Activated CD4-positive, alpha-beta T cell treated with anti-CD3 and anti-CD28 coated beads for 48 hours (primary cell): ENCODE measurements around the gene USP8.
"Not testable (repeated sequence)": the region's sequence is repeated elsewhere in the genome, so short reads cannot be mapped to it uniquely, and the experiment has no call there.

Source experiments
- DNase-seq: peaks from one replicate; pipeline ENCODE4 v3.0.0-alpha.2; 2020

USP8 gene

DNA sequence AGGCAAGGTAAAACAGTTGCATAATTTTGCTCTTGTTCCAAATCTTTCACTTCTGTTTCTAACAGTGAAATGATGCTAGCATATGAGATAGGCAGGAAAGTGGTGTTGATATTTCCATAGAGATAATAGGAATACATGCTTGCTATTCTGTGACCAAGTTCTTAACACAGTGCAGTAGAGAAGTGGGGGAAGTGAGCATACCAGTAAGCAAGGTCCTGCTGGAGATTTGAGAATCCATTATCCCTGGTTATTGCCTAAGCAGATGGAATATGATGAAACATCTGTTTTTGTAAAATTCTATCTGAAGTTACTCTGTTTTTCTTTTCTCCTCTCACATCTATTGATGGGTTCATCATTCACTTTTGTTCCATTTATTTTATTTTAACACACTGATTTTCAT lies 28.7 kb downstream of the USP8 start:
- DNase-seq: no peak

DNA sequence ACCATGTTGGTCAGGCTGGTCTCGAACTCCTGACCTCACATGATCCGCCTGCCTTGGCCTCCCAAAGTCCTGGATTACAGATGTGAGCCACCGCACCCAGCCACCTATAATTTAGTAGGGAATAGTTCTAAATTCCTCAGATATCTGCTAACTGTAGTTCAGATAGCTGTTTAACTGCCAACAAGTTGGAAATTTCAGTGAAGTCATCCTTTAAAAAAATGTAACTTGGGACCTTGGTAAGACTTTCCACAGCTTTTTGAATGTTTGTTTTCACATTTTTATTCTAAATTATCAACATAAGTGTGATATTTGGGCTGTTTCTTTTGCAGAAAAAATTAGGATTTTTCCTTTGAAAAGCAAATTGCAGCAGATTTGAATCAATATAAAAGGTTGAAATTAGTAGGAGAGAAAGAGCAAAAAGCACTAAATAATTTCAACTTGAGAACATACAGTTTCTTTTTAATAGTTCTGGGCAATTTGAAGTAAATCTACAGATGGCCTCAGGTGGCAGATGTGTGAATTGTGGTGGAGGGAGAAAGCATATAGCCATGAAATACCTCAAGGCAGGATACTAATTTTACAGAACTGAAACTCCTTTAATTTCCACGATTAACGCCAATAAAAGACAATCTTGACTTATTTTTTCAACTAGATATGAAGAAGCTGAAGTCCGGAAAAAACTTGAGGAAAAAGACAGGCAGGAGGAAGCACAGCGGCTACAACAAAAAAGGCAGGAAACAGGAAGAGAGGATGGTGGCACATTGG lies 34.3 kb downstream of the USP8 start:
- no peak for DNase-seq

- no peak for DNase-seq
Observed at GRCh38 chr15:50463423-50464358, 39.5 kb downstream of the USP8 start.

GRCh38 chr15:50471072-50471471 lies 46.9 kb downstream of the USP8 start:
- no peak for DNase-seq

- no peak for DNase-seq
Observed at GRCh38 chr15:50476143-50476542, 51.9 kb downstream of the USP8 start.

- no peak for DNase-seq
Observed at GRCh38 chr15:50484781-50485180, 60.6 kb downstream of the USP8 start.

DNA sequence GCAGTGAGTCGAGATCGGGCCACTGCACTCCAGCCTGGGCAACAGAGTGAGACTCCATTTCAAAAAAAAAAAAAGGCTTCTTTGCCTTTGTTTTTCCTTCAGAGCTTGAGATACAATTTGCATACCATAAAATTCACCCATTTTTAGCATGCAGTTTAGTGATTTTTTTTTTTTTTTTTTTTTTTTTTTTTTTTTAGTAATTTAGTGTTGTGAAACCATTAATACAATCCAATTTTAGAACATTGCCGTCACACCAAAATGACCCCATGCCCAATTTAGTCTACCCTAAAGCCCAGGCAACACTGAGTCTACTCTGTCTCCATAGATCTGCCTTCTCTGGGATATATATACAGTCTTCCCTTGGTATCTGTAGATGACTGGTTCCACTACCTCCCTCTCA lies 61.2 kb downstream of the USP8 start:
- DNase-seq: no peak

GRCh38 chr15:50487287-50487686 lies 63.1 kb downstream of the USP8 start:
- DNase-seq: peak; percentile 31

- DNase-seq: no peak
Observed at GRCh38 chr15:50493625-50494024, 69.4 kb downstream of the USP8 start.

GRCh38 chr15:50494547-50494946 lies 70.3 kb downstream of the USP8 start:
- not testable (repeated sequence) for DNase-seq

GRCh38 chr15:50496692-50497091 lies 72.5 kb downstream of the USP8 start:
- no peak for DNase-seq

DNA sequence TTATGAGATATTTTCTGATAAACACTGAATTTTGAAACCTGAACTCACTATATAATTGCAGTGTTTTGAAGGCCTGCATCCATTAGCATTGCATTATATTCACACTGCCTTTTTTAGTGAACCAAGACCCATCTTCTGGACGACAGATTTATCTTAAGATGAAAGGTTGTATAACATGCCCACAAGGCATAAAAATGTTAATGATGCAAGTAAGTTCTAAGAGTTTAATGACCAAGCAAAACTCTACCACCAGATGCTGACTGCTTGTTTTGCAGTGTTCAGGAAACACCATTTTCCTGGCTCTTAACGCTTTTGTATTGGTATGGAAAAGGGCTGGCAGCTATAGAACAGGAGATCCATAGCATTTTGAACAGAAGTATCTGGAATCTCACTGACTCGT lies 76.1 kb downstream of the USP8 start:
- DNase-seq: no peak

DNA sequence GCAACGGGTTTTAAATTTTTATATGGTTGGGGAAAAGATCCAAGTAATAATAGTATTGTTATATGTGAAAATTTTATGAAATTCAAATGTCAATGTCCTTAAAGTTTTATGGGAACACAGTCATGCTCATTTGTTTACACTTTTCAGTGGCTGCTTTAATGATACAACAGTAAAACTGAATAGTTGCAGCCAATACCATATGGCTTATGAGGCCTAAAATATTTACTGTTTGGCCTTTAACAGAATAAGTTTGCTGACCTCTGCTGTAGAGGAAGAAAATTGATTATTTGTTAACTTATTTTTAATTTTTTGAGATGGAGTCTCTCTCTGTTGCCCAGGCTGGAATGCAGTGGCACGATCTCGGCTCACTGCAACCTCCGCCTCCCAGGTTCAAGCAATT lies 77.6 kb downstream of the USP8 start:
- no peak for DNase-seq

DNA sequence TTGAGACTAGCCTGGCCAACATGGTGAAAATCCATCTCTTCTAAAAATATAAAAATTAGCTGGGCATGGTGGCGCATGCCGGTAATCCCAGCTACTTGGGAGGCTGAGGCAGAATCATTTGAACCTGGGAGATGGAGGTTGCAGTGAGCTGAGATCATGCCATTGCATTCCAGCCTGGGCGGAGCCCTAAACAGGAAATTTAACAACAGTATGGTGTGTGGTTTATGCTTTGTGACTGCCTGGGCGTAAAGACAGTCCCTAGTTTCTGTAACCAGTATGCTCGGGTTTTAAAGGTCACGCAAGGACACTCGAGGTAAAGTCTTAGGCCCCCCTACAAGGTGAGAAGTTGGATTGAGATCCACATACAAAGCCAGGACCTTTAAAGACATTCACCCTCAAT lies 78.9 kb downstream of the USP8 start:
- no peak for DNase-seq

GRCh38 chr15:50505656-50506055 lies 81.5 kb downstream of the USP8 start:
- not testable (repeated sequence) for DNase-seq

DNA sequence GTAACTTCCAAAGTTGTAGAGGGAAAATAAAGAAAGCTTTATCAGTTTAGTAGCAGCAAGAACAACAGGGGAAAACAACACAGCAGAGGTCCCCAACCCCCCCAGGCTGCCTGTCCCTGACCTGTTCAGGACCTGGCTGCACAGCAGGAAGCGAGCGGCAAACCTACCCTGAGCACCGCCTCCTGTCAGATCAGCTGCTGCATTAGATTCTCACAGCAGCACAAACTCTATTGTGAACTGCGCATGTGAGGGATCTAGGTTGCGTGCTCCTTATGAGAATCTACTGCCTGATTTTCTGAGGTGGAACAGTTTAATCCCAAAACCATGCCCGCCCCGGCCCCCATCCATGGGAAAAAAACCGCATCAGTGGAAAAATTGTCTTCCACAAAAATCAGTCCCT lies 81.9 kb downstream of the USP8 start:
- no peak for DNase-seq

GRCh38 chr15:50513001-50513400 lies 88.8 kb downstream of the USP8 start:
- no peak for DNase-seq

GRCh38 chr15:50519740-50520425 lies 95.7 kb downstream of the USP8 start:
- DNase-seq: no peak

GRCh38 chr15:50523851-50524251 lies 99.6 kb downstream of the USP8 start:
- DNase-seq: no peak

DNA sequence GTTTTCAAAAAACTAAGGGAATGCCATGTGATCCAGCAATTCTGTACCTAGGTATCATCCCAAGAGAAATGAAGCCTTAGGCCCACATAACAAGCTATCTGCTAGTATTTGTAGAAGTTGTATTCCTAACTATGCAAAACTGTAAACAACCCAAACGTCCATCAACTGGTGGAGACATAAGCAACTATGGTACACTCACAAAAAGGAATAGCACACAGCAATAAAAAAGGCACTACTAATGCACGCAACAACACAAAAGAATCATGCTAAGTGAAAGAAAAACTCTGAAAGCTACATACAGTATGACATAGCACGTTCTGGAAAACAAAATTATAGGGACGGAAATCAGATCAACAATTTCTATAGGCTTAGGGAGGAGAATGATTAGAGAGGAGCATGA lies 107.0 kb downstream of the USP8 start:
- DNase-seq: no peak

GRCh38 chr15:50531766-50532165 lies 107.6 kb downstream of the USP8 start:
- no peak for DNase-seq

DNA sequence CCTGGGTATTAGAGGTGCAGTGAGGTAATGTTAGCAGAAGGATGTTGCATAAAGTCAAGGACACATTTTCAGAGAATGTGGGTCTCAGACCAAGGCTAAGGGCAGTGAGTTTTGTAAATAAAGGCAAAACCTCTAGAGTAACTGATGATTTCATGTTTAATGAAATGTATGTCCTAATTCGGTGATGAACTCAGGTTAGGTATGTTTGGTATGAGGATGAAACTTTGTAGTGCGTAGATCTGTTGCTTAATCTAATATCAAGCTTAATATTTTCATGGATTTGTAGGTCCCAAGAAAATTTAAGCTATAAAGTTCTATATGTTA lies 118.6 kb downstream of the USP8 start:
- no peak for DNase-seq

GRCh38 chr15:50543556-50543955 lies 119.4 kb downstream of the USP8 start:
- no peak for DNase-seq

DNA sequence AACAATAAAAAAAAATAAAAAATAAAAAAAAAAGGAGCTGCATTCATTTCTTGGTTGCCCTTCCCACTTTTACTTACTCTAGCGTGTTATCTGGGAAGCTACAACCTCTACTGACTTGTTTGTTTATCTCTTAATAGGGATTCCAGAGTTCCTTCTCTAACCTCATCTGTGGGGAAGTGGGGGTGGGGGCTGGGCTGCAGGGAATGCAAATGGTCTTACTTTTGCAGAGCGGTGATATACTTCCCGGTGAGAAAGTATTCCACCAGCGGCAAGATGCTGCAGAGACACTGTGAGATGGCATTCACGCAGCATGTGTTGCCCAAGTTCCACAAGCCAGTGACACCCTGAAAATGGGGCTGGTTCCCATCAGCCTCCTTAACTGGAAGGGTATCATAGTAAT lies 120.2 kb downstream of the USP8 start:
- no peak for DNase-seq
